HG03135 (cell line): Measurements from ENCODE around the gene IGFBP2.
A peak's percentile ranks its signal among the peaks of the same experiment; 100 is the strongest.

Source experiments
- ATAC-seq: cut with Tn5 transposase; IDR thresholded peaks from one replicate; pipeline ENCODE4 v1.9.1; 2021; ENCODE audit warnings: mild to moderate bottlenecking, moderate library complexity; ENCODE audit not compliant: unreplicated experiment

Gene IGFBP2

DNA sequence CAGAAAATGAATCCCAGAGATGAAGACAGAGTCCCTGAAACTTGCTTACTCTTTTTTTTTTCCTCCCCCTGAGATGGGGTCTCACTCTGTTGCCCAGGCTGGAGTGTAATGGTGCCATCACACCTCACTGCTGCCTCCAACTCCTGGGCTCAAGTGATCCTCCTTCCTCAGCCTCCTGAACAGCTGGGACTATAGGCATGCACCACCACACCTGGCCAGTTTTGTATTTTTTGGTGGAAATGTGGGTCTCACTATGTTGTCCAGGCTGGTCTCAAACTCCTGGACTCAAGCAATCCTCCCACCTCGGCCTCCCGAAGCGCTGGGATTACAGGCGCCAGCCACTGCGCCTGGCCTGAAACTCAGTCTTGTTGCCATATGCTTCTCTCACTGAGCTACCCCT, 27.8 kb downstream of the IGFBP2 start:
- ATAC-seq = no peak

DNA sequence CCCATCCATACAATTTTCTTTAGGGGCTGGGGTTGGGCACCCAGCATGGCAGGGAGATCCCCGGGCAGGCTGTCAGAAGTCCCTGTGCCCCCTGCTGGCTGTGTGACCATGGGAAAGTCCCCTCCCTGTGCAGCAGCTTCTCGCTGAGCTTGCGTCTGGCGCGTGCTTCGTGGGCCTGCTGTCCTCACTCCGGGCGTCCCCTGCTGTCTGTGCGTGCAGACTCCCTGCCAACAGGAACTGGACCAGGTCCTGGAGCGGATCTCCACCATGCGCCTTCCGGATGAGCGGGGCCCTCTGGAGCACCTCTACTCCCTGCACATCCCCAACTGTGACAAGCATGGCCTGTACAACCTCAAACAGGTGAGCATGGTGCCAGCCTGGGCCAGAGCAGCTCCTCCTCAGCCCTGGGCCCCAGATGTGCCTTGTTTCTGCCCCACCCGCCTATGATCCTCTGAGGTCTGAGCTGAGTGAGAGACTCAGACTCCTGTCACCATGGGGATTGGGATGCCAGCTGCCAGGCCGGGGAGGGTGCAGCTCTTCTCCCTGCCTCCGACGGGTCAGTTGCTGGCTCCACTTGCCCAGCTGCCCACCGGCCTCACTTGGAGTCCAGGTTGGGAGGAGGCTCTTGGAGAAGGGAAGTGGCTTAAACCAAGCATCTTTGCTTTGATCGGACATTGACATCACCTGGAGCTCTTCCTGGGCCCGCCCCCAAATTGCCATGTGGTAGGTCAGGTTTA, 28.6 kb downstream of the IGFBP2 start:
- ATAC-seq = no peak

DNA sequence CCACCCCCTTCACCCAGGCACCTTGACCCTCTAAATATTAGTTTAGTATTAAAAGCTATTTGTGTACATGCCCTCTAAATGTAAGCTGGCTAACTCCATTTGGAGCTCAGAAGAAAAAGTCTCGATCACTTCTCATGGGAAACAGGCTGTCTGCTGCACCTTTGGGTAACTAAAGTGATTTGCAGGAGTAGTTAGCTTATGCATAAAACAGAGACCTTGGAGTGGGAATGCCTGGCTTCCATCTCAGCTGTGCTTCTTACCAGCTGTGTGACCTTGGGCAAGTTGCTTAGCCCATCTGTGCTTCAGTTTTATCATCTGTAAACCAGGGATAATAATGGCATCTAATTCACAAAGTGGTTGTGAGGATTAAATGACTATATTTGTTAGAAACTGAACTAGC, 29.9 kb downstream of the IGFBP2 start:
- no peak for ATAC-seq

DNA sequence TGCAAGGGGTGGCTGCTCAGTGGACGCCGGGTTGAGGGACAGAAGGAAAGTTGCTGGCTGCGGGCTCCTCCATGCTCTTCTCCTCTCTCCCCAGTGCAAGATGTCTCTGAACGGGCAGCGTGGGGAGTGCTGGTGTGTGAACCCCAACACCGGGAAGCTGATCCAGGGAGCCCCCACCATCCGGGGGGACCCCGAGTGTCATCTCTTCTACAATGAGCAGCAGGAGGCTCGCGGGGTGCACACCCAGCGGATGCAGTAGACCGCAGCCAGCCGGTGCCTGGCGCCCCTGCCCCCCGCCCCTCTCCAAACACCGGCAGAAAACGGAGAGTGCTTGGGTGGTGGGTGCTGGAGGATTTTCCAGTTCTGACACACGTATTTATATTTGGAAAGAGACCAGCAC, 30.6 kb downstream of the IGFBP2 start:
- no peak for ATAC-seq

DNA sequence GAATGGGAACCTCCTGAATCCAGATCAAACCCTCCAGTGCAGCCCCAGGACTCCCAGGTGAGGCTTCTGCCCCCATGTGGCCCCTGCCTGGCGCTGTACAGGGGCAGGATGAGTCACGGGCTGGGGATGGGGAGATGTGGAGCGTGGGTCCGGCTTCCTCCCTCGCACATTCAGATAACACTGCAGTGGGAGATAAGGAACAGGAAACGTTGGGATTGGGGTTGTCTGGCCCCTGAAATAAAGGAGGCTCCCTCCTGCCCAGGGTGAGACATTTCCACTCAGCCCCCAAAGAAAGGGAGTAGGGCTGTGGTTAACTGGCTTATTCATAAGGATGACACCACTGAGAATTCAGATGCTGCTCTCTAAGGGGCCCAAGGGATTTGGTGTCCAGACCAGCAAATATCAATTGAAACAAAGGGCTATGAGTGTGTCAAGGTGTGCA, 31.4 kb downstream of the IGFBP2 start:
- ATAC-seq = no peak

DNA sequence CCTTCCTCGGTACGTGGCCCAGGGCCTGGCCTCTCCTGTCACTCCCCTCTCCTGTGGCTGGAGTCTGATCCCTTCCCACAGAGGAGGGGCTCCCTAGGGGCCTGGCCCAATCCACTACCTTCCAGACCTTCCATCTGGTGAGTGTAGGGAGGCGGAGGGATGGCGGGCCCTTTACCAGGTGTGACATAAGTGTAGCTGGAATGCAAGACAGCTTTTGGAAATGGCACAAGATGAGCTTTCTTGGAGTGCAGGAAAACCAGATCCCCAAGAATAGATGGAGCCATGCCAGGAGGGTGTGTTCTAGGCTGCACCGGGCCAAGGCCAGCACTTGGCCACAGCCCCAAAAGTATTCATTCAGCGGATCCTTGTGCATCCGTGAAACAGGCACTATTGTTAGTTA, 32.0 kb downstream of the IGFBP2 start:
- ATAC-seq = no peak

DNA sequence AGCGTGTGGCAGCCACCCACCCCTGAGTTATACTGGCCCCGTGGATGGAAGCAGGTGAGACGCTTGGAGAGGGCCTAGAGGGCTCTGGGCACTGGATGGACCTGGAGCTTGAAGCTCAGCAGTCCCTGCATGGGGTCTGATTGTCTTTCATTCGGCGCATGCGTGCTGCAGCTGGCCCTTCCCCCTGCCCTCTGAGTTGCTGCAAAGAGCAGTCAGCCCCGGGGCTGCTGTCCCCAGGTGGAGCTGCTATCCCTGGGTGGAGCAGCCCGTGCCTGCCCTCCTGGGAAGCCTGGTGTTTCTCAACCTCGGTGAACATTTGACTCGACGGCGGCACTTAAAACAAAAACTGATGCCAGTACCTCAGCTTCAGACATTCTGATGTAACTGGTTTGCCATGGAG, 32.5 kb downstream of the IGFBP2 start:
- ATAC-seq = no peak

DNA sequence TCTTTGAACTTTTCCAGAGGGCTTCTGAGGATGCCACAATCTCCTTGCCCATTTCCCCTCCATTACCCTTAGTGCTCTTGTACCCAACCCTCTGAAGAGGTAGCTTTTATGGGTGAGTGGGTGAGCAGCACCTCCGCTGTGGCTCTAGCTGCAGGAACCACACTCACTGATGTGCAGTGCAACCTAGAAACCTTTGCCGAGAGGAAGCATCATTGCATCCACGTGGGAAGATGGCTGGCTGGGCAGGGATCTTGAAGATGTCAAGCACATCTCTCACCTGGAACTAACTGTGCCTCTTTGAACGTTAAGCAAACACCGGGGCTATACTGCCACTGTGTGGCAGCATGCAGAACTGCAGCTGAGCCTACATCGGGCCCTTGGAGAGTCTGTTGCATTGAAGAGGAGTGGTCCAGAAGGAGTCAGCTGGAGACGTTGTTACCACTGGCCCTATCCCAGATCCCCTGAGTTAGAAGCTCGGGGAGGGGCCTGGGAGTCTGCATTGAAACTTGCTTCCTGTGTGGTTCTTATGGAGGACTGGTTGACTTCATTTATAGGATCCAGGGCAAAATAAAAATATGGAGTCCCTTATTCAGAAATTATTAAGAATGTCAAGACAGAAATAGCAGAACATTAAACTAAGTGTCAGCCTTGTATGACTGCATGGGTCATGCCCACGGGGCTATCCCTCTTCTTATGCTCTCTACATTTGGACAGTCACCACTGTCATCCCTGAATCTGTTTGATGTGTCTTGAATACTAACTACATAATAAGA, 33.4 kb downstream of the IGFBP2 start:
- ATAC-seq = peak; percentile 82

DNA sequence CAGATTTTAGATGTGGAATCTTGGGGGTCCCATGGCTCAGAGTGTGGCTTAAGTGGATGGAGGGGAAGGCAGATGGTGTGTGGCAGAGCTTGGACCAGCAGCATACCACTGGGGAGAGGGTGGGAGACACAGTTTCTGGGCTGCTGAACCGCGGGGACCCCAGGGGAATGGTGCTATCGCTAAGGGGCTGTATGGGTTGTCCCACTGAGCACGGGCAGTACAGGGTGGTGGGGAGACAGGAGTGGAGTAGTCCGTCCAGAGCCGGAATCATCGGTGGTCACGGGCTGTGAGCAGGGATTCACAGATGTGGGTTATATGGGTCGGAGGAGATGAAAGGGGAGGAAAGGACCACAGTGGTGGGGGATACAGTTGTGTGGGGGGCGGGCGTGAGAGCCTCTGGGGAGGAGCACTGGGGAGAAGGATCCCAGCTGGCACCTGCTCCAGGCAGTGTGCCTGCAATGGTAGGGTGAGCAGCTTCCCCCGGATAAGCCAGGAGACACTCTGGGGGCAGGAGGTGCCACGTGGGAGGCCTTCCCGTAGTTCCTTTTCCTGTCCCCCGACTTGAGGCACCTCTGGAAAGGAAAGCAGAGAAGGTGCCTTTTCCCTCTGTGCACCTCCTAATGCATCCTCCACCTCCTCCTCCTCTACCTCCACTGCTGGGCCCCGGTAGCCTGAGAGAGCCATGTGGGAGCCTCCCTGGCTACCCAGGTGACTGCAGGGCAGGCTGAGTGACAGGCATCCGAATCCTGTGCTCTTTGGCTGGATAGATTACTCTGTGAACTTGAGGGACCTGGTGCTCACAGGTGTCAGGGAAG, 37.3 kb downstream of the IGFBP2 start:
- no peak for ATAC-seq

DNA sequence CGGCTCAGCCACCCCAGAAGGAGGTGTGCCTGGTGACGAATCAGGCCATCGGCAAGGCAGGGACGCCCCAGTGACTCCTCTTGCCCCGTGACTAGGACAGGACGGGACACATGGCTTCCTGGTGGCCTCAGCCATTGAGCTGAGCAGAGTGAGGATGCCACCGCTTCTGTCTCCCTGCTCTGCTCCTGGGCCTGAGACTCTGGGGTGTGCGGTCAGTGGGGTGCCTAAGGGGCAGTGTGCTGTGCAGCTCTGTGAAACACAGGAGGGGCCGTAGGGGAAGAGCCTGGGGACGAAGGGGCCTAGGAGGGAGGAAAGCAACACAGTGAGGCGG, 37.8 kb downstream of the IGFBP2 start:
- ATAC-seq = no peak

DNA sequence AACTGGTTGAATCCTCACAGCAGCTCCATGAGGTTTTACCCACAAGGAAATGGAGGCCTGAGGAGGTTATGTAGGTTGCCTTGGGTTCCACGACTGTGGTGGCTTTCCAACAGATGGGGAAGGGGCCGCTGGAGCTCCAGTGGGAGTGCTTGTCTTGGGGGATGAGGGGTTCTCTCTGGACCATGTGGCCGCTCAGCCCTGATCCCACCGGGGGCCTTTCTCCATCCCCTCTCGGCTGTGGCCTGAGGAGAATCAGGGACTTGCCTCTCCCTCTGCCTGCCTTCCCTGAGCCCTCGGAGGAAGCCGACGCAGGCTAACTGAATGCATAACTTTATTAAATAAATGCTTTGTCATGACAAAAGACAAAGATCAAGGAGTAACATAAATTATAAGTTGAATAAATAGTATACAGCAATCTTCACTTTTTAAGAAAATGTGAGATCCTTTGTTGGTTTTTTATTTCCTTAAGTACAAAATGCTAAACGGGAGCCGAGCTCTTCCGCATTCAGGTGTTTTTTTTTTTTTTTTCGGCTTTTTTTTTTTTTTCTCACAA, 38.6 kb downstream of the IGFBP2 start:
- no peak for ATAC-seq

DNA sequence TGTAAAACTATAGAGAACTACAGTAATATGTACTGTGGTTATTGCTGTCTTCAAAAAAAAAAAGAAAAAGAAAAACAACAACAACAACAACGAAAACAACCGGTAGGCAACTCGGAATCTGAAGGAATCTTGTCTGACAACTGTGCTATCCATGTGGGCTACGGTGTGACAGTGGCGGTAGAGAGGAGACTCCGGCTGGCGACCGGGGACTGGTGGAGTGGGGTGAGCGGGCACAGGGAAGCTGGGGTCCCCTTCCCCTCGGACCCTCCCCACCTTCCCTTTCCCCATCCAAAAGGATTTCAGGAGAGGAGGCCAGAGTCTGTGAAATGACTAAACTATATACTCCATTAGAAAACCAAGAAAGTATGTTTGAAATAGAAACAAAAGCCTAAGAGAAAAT, 39.2 kb downstream of the IGFBP2 start:
- ATAC-seq = no peak

DNA sequence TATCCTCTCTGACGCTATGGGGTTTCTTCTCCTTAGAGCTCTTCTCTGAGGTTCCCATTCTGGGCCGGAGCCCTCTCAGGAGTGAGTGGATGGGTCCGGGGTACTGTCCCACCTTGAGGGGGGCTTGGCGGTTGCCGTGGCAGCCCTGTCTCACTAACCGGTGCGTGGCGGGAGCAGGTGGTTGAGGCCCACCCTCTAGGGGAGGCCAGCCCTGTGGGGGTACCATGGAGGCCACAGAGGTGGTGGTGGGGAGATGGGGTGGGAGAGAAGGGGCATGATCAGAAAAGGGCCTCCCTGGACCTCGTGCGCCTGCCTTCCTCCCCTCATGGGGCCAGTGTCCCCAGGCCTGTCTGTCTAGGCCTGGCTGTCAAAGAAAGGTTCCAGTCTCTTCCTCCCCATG, 39.8 kb downstream of the IGFBP2 start:
- ATAC-seq = no peak

DNA sequence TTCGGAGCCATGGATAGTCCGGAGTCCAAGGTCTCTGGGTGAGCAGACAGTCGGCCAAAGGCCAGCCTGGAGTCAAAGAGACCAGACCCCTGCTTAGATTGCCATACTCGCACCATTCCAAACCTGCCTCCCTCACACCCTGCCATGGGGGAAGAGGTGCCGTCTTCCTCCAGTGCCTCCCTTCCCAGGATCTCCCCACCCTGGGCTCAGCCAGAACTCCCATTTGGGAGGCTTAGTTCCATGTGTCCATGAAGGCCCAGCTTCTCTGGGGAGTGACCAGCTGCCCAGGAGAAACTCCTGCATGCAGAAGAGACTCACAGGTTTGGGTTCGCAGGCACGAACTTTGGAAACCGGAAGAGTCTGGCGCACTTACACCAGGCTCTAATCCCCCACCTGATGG, 40.4 kb downstream of the IGFBP2 start:
- ATAC-seq = no peak

DNA sequence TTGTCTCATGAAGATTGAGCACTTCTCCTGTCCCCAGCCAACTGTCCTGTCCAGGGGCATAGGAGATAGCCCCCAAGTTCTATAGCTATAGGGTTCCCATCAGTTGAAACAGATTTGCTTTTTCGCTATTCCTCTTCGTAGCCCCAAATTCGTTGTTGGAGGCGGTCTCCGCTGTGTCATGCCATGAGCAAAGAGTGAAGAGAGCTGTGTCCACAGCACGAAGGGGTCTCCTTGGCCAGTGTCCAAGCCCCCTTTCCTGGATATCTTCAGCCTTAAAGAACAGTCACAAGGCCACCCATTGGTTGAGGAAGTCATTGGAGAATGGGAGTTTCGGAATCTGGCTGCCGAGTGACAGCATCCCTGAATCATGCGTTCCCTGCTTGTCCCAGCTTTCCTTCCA, 41.2 kb downstream of the IGFBP2 start:
- no peak for ATAC-seq

DNA sequence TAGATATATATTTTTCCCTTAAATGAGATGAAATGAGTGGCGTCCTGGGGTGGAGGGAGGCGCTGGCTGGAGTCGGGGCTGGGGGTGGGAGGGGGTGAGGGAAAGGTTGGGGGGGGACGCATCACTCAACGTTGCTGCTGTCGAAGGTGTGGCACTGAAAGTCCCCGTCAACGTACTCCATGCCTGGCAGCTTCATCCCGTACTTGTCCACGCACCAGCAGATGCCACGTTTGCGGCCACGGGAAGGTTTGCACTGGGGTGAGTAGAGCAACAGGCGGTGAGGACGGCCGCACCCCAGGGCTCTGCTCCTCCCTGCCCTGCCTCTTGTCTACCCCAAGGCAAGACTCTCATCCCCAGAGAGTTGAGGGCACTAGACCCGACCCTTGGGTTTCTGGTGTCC, 43.4 kb downstream of the IGFBP2 start:
- ATAC-seq = no peak

DNA sequence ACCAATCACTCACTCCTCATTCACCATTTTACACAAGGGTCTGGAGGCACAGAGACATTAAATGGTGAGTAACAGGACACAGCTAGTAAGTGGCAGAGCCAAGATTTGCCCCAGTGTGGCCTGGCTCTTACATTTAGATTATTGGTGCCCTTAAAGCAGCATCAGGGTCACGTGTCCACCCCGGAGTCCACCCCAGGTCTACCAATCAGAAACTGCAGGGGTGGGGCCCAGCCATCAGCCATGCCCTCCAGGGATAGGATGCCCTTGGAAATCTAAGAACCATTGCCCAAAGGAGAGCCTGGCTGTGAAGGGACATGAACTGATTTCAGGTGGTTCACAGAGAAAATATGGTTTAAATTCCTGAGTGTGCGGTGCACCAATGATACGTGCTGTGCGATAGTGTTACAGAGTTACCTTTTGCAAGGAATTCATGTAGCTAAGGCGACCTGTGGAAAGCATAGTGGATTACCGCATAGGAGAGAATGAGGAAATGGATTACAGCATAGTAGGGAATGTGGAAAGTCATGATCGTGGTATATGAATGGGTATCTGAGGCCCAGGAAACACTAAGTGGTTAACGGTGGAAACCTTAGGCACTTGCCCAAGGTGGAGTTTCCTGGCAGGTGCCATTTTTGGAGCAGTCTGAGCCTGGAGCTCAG, 44.3 kb downstream of the IGFBP2 start:
- no peak for ATAC-seq

DNA sequence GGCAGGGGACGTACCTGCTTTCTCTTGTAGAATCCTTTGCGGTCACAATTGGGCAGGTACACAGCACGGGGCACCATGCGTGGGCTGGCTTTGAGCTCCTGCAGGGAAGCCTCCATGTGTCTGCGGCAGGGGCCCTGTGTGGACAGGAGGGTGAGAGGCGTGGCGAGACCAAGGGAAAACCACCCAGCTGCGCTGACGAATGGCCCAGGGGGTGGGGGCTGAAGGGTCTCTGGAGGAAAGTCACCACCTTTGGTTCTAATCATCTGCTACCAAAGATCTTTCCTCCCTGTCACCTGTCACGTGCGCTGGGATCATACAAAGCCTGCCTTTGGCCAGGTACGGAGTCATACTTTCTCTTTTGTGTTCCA, 44.9 kb downstream of the IGFBP2 start:
- ATAC-seq = no peak

DNA sequence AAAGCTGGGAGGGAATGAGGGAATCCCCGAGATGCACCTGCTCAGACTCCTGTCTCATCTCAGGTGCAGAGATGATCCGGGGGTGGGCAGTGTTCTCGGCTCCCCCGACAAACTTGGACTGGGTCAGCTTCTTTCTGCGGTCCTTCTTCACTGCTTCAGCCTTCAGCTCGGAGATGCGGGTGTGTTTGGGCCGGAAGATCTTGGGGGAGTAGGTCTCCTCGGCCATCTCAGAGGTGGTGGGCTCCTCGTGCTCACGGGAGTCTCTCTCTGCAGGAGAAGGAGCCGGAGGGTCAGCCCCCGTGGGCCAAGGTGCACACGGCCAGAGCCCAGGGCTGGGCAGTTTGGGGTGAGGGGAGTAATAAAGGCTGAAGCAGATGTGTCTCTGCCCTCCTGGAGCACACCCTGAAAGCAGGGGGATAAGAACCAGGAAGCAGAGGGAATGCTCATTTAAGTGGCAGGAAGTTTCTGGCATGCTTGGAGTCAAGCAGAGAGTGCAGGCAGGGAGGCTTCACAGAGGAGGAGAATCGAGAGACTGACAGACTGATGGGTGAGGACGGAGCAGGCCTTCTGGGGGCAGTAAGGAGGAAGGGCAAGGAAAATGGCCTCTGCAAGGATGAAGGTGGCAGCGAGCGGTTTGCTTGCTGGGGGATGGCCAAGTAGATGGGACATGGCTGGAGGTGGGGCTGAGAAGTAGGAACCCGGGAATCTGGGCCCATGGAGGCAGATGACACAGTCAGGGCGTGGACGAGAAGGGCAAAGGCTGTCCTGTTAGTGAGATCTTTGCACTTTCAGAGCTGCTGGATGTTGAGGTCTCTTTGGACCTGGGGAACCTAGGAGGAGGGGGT, 45.8 kb downstream of the IGFBP2 start:
- ATAC-seq = no peak

DNA sequence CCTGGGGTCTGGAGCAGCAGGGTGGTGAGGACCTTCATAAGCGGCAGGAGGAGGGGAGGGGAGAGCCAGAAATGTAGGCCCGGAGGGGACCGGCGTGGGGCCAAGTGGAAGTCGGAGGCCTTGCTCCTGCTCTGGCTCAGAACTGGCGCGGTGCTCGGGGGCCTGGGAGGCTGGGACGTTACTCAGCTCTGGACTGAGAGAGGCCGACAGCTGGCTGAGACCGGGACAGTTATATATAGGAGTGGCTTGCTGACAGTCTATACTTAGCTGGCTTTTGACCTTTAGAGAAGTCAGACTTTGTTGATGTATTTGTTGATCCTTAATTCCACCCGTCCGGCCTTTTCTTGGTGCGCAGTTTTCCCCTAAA, 46.4 kb downstream of the IGFBP2 start:
- ATAC-seq = no peak
